Prostate gland (tissue), 2 donors: ENCODE data around the gene CNTN4. TPM values are rescaled to one million over a fixed set of nuclear protein-coding genes. Genes with fewer than 3 reads are reported as not detected.

ENCODE experiments used
- DNase-seq: peaks from one replicate; pipeline ENCODE4 v3.0.0-alpha.2; 2019; ENCODE audit warnings: low spot score
- H3K27ac ChIP-seq, 2 donors: fragments of 200-600 bp; sonication (generic); 2 replicates each; pipeline ENCODE4 v1.5.1; 2017 to 2019
- H3K27me3 ChIP-seq: fragments of 200-600 bp; sonication (generic); replicated peaks from 2 replicates; pipeline ENCODE4 v1.5.1; 2019; ENCODE audit not compliant: insufficient read depth
- H3K36me3 ChIP-seq, 2 donors: fragments of 200-600 bp; sonication (generic); 1 replicate in 1 of 2; 2 replicates in 1 of 2; pipeline versions ENCODE4 v1.5.1 to v1.8.1; 2017 to 2019
- H3K4me1 ChIP-seq: fragments of 200-600 bp; sonication (generic); replicated peaks from 2 replicates; pipeline ENCODE4 v1.5.1; 2019
- H3K4me3 ChIP-seq, 2 donors: fragments of 200-600 bp; sonication (generic); 2 replicates each; pipeline ENCODE4 v1.5.1; 2017 to 2019
- H3K9me3 ChIP-seq: fragments of 200-600 bp; sonication (generic); 2 replicates; pipeline ENCODE4 v1.5.1; 2017
- CTCF ChIP-seq, 4 experiments: fragments of 200-600 bp in 2 of 4; fragments of 450-650 bp in 2 of 4; sonication (generic) in 2 of 4; IDR thresholded peaks; 1 replicate in 3 of 4; 2 replicates in 1 of 4; pipeline ENCODE4 v1.5.1; 2016 to 2019; ENCODE audit warnings: antibody characterized with exemption in 4 of 4, mild to moderate bottlenecking in 2 of 4, moderate library complexity in 2 of 4
- POLR2A ChIP-seq: fragments of 450-650 bp; IDR thresholded peaks from one replicate; pipeline ENCODE4 v1.6.1; 2016; ENCODE audit warnings: antibody characterized with exemption, mild to moderate bottlenecking
- POLR2AphosphoS5 ChIP-seq: sonication (generic); formaldehyde crosslinking; IDR thresholded peaks from one replicate; pipeline ENCODE4 v1.6.1; 2017; ENCODE audit warnings: antibody characterized with exemption
- WGBS: methylation state at CpG from one replicate; pipeline ENCODE4 v1.1.5; 2018; 5-methylcytosine and 5-hydroxymethylcytosine counted together
- intact Hi-C: fragments of 100-400 bp; cut with DNase I; formaldehyde crosslinking; loops from one replicate; pipeline ENCODE4 v1.14.2; 2022
- total RNA-seq, 2 donors: library from RNA; depleted of rRNA; stranded (reverse); fragments of >200 nt; gene quantifications; one replicate each; pipeline ENCODE4 v1.1.0, GENCODE V29; 2016

The CNTN4 gene
- total RNA-seq, 2 donors from 2014 or later = 1.5 to 5.7 TPM

DNA sequence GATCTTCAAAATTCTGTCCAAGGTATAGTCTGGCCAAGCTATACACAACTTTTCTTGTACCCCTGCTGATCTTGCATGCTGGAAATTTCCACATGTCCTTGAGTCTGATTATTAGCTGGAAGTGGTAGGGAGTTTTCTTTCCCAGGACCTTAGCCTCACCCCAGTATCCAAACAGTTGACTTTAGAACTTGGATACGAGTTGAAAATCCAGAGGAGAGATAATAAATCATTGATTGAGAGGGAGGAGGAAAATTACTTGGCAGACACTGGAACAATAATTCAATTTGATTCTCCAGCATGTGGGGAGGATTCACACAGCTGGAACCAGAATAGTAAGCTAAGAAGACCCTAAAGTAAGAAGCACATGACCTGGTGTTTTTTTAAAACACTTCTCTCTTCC lies 895.1 kb downstream of the CNTN4 start:
- intact Hi-C loops = no loop called here
- 7% methylated on average over 1 of the region's 1 CpG for WGBS
- no peaks in the 10 kb centered on the region for H3K27me3 ChIP-seq
- H3K27ac ChIP-seq = no peak overlapping the region
- no peak overlapping the region for H3K4me3 ChIP-seq
- DNase-seq = no peak
- no peaks in the 10 kb centered on the region for H3K4me1 ChIP-seq
- TF ChIP-seq POLR2AphosphoS5 (no peak), CTCF (IDR thresholded peaks at IDR 0.05) (no peak), POLR2A (no peak)
- H3K9me3 ChIP-seq = no peaks in the 10 kb centered on the region
- H3K36me3 ChIP-seq = no peaks in the 10 kb centered on the region

DNA sequence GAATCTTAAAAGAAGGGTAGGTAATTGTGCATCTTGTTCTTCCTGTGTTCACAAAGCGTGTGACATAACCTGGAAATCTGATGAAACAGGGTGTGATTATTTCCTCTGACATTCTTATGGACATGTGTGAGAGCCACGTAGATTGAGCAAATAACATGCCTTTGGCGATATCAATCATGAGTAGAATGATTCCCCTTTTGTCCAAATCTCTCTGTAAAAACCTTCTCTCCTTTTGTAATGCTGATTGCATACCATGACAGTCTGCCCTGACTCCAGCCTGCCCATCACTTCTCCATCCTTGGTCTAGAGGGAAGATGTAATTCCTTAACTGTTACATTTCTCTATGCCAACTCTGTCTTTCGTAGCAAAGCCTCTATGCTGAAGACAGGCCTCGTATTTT lies 896.5 kb downstream of the CNTN4 start:
- Histone ChIP-seq H3K4me1 (no peaks in the 10 kb centered on the region), H3K36me3 (no peaks in the 10 kb centered on the region), H3K9me3 (no peaks in the 10 kb centered on the region), H3K27ac (no peak overlapping the region), H3K4me3 (no peak overlapping the region), H3K27me3 (no peaks in the 10 kb centered on the region)
- intact Hi-C loops = no loop called here
- TF ChIP-seq POLR2A = no peak
- TF ChIP-seq POLR2AphosphoS5 = no peak
- no peak for TF ChIP-seq CTCF (IDR thresholded peaks at IDR 0.05)
- WGBS = 76% methylated on average over 5 of the region's 5 CpGs
- DNase-seq = no peak

GRCh38 chr3:3005146-3005744 lies 906.6 kb downstream of the CNTN4 start:
- H3K36me3 ChIP-seq = no peaks in the 10 kb centered on the region
- no peak overlapping the region for H3K27ac ChIP-seq
- no peaks in the 10 kb centered on the region for H3K27me3 ChIP-seq
- H3K4me3 ChIP-seq = no peak overlapping the region
- WGBS = 84% methylated on average over 7 of the region's 7 CpGs
- no peak for DNase-seq
- intact Hi-C loops = no loop called here
- H3K9me3 ChIP-seq = no peaks in the 10 kb centered on the region
- no peaks in the 10 kb centered on the region for H3K4me1 ChIP-seq
- no peak for TF ChIP-seq POLR2A
- TF ChIP-seq CTCF (IDR thresholded peaks at IDR 0.05) = no peak
- TF ChIP-seq POLR2AphosphoS5 = no peak

DNA sequence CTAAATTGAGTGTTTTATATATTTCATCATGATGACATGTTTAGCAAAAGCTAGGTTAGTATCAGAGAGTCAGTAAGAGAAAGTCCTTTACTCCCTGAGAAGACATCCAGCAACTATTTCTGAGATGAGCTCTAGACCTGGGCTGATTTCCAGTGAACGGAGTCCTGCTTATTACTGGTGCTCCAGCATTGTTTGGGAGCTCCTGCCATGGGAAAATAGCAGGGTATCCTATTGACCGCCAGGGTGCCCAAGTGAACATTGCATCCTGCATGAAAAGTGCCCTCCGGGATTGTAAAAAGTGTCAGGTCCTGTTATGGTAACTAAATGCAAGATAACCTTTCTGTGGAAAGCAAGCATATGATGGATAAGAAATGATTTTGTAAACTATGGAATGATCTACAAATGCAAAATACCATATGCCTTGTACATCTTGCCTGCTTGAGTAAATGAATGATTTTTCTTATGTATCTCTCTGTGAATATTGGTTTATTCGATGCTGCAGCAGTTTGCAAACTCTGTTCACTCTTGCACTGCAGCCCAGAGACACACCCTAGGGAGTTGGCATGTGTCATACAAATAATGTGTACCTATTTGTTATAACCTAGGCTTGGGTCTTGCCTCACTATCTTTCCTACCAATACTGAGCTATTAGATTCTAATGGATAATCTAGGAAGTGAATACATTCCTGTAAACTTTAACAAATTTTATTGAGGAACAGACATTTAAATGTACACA lies 914.8 kb downstream of the CNTN4 start:
- Histone ChIP-seq H3K36me3 (no peaks in the 10 kb centered on the region), H3K27me3 (no peaks in the 10 kb centered on the region), H3K27ac (no peak overlapping the region), H3K9me3 (no peaks in the 10 kb centered on the region), H3K4me1 (no peaks in the 10 kb centered on the region), H3K4me3 (no peak overlapping the region)
- 71% methylated on average over 4 of the region's 4 CpGs for WGBS
- TF ChIP-seq POLR2AphosphoS5 (no peak), POLR2A (no peak), CTCF (IDR thresholded peaks at IDR 0.05) (no peak)
- intact Hi-C loops = no loop called here
- no peak for DNase-seq
